Caco-2 (cell line): ENCODE results near the gene ATG9A. TPM values are rescaled to one million over a fixed set of nuclear protein-coding genes. Genes with fewer than 3 reads are reported as not detected.

Experiments
- BruUV-seq: library from RNA; stranded (reverse); fragments of 400-500 nt; replicated peaks from 2 replicates; lab custom pipeline; 2021; lab: Mats Ljungman, UMichigan
- CTCF ChIA-PET: fragments of 300-600 bp; sonication (Branson Sonifier 250); formaldehyde crosslinking; loops from one replicate; lab custom pipeline; 2022; ENCODE audit warnings: antibody characterized with exemption; lab: Charles Lee
- POLR2A ChIA-PET: fragments of 300-600 bp; sonication (Branson Sonifier 250); formaldehyde crosslinking; loops from one replicate; lab custom pipeline; 2022; ENCODE audit warnings: antibody characterized with exemption; lab: Charles Lee
- DNase-seq, 2 experiments: peaks; one replicate each; pipeline versions ENCODE4 v3.0.0 to v3.0.0-alpha.2; 2020 to 2022
- H3K27me3 ChIP-seq: replicated peaks from 2 replicates; pipeline ENCODE4 v1.6.0; 2011; ENCODE audit warnings: low read length; ENCODE audit not compliant: control insufficient read depth, insufficient read depth
- H3K36me3 ChIP-seq: 2 replicates; pipeline ENCODE4 v1.5.1; 2011; ENCODE audit warnings: low read length; ENCODE audit not compliant: control insufficient read depth, insufficient read depth
- H3K4me1 ChIP-seq: fragments of 250-450 bp; sonication (Bioruptor Pico); 2 replicates; pipeline ENCODE4 v1.5.1; 2020; ENCODE audit warnings: mild to moderate bottlenecking
- H3K4me3 ChIP-seq: 2 replicates; pipeline ENCODE4 v1.5.1; 2011; ENCODE audit warnings: low read depth, mild to moderate bottlenecking, control low read depth, low read length
- H3K9me3 ChIP-seq: fragments of 250-450 bp; sonication (Bioruptor Pico); 2 replicates; pipeline ENCODE4 v1.5.1; 2020; ENCODE audit warnings: mild to moderate bottlenecking, moderate library complexity
- H3K27ac Mint-ChIP-seq: one replicate; pipeline ENCODE4 v1.8.0; 2022; ENCODE audit warnings: mixed read lengths; ENCODE audit not compliant: unreplicated experiment
- H3K27me3 Mint-ChIP-seq: one replicate; pipeline ENCODE4 v1.8.0; 2022; ENCODE audit warnings: mixed read lengths; ENCODE audit not compliant: insufficient read depth, unreplicated experiment
- H3K36me3 Mint-ChIP-seq: one replicate; pipeline ENCODE4 v1.8.0; 2022; ENCODE audit warnings: mild to moderate bottlenecking, mixed read lengths; ENCODE audit not compliant: insufficient read depth, unreplicated experiment
- H3K4me1 Mint-ChIP-seq: one replicate; pipeline ENCODE4 v1.8.0; 2022; ENCODE audit warnings: low read depth, mixed read lengths; ENCODE audit not compliant: unreplicated experiment
- H3K4me3 Mint-ChIP-seq: one replicate; pipeline ENCODE4 v1.8.0; 2022; ENCODE audit warnings: mild to moderate bottlenecking, moderate library complexity, mixed read lengths; ENCODE audit not compliant: unreplicated experiment
- H3K9me3 Mint-ChIP-seq: one replicate; pipeline ENCODE4 v1.8.0; 2022; ENCODE audit warnings: mixed read lengths; ENCODE audit not compliant: unreplicated experiment
- intact Hi-C: fragments of 100-400 bp; cut with micrococcal nuclease; formaldehyde crosslinking; loops from one replicate; pipeline ENCODE4 v1.10.0; 2022; ENCODE audit not compliant: unreplicated experiment
- total RNA-seq: library from RNA; stranded (reverse); gene quantifications from 2 replicates; pipeline ENCODE4 v1.2.3, GENCODE V29; 2022
- TF ChIP-seq, protein P1 (sequence below), 2 experiments: fragments of 200-600 bp in 1 of 2; IDR thresholded peaks; 1 replicate in 1 of 2; 2 replicates in 1 of 2; pipeline versions ENCODE4 v1.5.1 to v1.8.0; 2011 to 2022; ENCODE audit warnings: antibody characterized with exemption in 1 of 2, control low read depth in 1 of 2, inconsistent platforms in 1 of 2, low read depth in 1 of 2, low read length in 1 of 2, mild to moderate bottlenecking in 1 of 2, moderate library complexity in 1 of 2; ENCODE audit not compliant: insufficient read depth in 1 of 2, severe bottlenecking in 1 of 2, unreplicated experiment in 1 of 2

The ATG9A gene
- total RNA-seq, 1 experiment from 2014 or later = 62.9 TPM

DNA sequence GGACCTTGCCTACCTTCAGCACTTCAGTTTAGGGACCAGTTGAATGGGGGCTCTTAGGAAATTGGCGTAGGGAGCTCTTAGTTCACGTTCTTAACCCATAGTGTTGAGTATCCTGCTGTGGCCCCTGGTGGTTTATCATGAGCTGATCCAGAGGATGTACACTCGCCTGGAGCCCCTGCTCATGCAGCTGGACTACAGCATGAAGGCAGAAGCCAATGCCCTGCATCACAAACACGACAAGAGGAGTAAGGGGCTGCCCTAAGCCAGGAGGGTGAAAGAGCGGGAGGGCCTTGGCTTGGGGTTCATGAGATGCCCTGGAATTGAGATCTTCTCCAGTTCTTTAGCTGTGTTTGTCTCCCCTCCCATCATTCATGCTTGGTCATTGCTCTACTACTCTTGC, 48.5 kb downstream of the ATG9A start:
- Histone ChIP-seq H3K36me3 (peaks cover 6% of the 10 kb centered on the region), H3K4me3 (no peak overlapping the region), H3K4me1 (peaks cover 7% of the 10 kb centered on the region), H3K9me3 (no peaks in the 10 kb centered on the region), H3K27me3 (no peaks in the 10 kb centered on the region; the same call in 1 of the 2 replicates)
- Mint-ChIP-seq H3K4me3 (no peak overlapping the region), H3K27ac (no peak overlapping the region), H3K9me3 (no peaks in the 10 kb centered on the region), H3K36me3 (peaks cover 39% of the 10 kb centered on the region), H3K4me1 (peaks cover 8% of the 10 kb centered on the region), H3K27me3 (no peaks in the 10 kb centered on the region)
- no peak for DNase-seq
- intact Hi-C loops = no loop called here
- no TSS peak for BruUV-seq
- CTCF ChIA-PET = interaction anchor here (0.7 kb wide), 1 partner anchor 25 kb away, joined by 3 read pairs; no protein-coding TSS in a partner anchor
- TF ChIP-seq, protein P1, sequence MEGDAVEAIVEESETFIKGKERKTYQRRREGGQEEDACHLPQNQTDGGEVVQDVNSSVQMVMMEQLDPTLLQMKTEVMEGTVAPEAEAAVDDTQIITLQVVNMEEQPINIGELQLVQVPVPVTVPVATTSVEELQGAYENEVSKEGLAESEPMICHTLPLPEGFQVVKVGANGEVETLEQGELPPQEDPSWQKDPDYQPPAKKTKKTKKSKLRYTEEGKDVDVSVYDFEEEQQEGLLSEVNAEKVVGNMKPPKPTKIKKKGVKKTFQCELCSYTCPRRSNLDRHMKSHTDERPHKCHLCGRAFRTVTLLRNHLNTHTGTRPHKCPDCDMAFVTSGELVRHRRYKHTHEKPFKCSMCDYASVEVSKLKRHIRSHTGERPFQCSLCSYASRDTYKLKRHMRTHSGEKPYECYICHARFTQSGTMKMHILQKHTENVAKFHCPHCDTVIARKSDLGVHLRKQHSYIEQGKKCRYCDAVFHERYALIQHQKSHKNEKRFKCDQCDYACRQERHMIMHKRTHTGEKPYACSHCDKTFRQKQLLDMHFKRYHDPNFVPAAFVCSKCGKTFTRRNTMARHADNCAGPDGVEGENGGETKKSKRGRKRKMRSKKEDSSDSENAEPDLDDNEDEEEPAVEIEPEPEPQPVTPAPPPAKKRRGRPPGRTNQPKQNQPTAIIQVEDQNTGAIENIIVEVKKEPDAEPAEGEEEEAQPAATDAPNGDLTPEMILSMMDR (IDR thresholded peaks at IDR 0.05; ENCODE audit: insufficient read depth in 1 of 2, low read depth in 1 of 2, low read length in 1 of 2, severe bottlenecking in 1 of 2, unreplicated experiment in 1 of 2) = no peak
- POLR2A ChIA-PET = no interaction called here

DNA sequence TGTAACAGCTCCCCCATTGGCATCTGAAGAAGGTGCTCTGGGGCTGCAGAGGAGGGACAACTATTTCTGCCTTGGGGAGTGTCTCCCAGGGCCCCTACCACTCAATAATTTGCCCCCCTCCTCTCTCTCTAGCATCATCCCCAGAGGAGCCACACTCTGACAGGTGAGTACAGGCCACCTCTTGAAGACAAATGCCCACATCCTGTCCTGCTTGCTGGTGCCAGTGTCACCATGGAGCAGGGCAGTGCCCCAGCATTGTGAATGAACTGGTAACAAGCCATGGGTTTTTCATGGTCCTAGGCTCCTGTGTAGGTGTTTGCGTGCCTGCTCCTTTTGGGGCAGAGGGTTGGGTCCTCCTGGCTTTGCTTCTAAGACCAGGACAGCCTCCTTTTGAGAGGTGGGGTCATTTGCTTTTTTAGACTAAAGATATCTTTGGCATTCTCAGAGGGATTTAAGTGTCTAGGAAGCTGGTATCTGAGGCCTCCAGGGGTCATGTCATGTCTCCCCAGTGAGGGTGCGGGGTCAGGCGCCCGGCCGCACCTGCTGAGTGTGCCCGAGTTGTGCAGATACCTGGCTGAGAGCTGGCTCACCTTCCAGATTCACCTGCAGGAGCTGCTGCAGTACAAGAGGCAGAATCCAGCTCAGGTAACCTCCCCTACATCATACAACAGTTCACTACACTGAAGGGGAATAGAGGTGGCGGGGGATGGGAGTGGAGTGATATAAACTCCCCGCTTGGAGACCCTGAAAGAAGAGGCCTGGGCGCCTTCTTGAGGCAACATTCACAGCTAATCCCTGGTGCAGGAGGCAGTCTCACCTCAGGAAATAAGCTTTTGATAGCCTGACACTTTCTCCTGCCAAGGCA, 49.6 kb downstream of the ATG9A start:
- ChIA-PET POLR2A (no interaction called here), CTCF (no interaction called here)
- H3K27me3 Mint-ChIP-seq = no peaks in the 10 kb centered on the region
- peaks cover 8% of the 10 kb centered on the region for H3K4me1 Mint-ChIP-seq
- H3K4me3 Mint-ChIP-seq = peak overlapping the region; percentile 90
- Histone ChIP-seq H3K36me3 (peaks cover 7% of the 10 kb centered on the region), H3K4me1 (peaks cover 12% of the 10 kb centered on the region), H3K4me3 (no peak overlapping the region), H3K9me3 (no peaks in the 10 kb centered on the region), H3K27me3 (no peaks in the 10 kb centered on the region; the same call in 1 of the 2 replicates)
- H3K9me3 Mint-ChIP-seq = no peaks in the 10 kb centered on the region
- no peak for DNase-seq
- TF ChIP-seq, protein P1 (IDR thresholded peaks at IDR 0.05; ENCODE audit: insufficient read depth in 1 of 2, low read depth in 1 of 2, low read length in 1 of 2, severe bottlenecking in 1 of 2, unreplicated experiment in 1 of 2) = no peak
- no TSS peak for BruUV-seq
- peaks cover 39% of the 10 kb centered on the region for H3K36me3 Mint-ChIP-seq
- no peak overlapping the region for H3K27ac Mint-ChIP-seq
- intact Hi-C loops = loop anchor here (5.0 kb wide), 1 partner anchor 97 kb away; the partner anchor contains the start of gene DNAJB2

DNA sequence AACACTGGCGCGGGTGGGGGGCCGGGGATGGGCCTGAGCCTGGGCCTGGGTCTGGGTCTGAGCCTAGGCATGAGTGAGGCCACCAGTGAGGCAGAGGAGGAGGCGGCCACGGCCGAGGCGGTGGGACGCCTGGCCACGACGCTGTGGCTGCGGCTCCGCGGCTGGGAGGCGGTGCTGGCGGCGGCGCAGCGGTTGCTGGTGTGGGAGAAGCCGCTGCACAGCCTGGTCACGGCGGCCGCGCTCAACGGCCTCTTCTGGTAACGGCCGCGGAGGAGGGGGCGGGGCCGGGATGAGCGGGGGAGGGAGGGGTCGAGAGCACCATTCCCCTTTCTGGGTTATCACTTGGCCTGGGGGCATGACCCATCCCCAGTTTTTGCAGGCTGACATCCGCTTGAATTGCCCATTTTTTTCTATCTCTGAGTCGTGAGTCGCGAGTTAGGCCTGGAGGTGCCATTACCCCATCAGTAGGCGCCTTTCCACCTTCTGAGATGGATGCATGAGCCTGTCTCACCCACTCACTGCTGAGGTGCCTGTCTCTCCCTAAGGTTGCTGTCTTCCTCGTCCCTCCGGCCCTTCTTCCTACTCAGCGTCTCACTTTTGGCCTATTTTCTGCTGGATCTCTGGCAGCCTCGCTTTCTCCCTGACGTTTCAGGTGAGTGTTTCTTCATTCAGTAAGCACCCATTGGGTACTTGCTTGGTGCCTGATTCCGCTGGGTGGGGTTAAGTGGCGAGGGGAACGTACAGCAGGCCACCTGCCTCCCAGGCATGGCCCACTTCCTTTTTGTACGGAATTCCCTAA, 50.9 kb downstream of the ATG9A start:
- H3K27ac Mint-ChIP-seq = peak overlapping the region; percentile 85
- intact Hi-C loops = loop anchor here (1.0 to 5.0 kb wide), 2 partner anchors 28 to 99 kb away; partner anchors contain the start of genes DNAJB2 and ZFAND2B
- BruUV-seq = no TSS peak
- no peaks in the 10 kb centered on the region for H3K27me3 Mint-ChIP-seq
- Histone ChIP-seq H3K36me3 (peaks cover 14% of the 10 kb centered on the region), H3K27me3 (no peaks in the 10 kb centered on the region; the same call in 1 of the 2 replicates), H3K4me3 (peak overlapping the region; percentile 93), H3K9me3 (no peaks in the 10 kb centered on the region), H3K4me1 (peaks cover 12% of the 10 kb centered on the region)
- TF ChIP-seq, protein P1 (IDR thresholded peaks at IDR 0.05; ENCODE audit: insufficient read depth in 1 of 2, low read depth in 1 of 2, low read length in 1 of 2, severe bottlenecking in 1 of 2, unreplicated experiment in 1 of 2) = peak in 1 of 2 experiments; percentile 5
- peaks cover 46% of the 10 kb centered on the region for H3K36me3 Mint-ChIP-seq
- POLR2A ChIA-PET = no interaction called here
- peak overlapping the region; percentile 90 for H3K4me3 Mint-ChIP-seq
- CTCF ChIA-PET = no interaction called here
- H3K9me3 Mint-ChIP-seq = no peaks in the 10 kb centered on the region
- DNase-seq = peak; percentile 56 to 63
- peaks cover 18% of the 10 kb centered on the region for H3K4me1 Mint-ChIP-seq
